Endothelial cell of umbilical vein (primary cell): Measurements from ENCODE around the gene SPRR2E.

Source experiments
- EZH2 ChIP-seq: IDR thresholded peaks from 2 replicates; pipeline ENCODE4 v1.6.1; 2012; ENCODE audit warnings: borderline replicate concordance, low read depth, mild to moderate bottlenecking, moderate library complexity, low read length, inconsistent platforms; ENCODE audit not compliant: severe bottlenecking
- JUN ChIP-seq: IDR thresholded peaks from 2 replicates; pipeline ENCODE4 v1.6.1; 2011; ENCODE audit warnings: borderline replicate concordance, low read depth; ENCODE audit not compliant: insufficient read length, insufficient read depth
- MYC ChIP-seq: IDR thresholded peaks from one replicate; pipeline ENCODE4 v1.6.1; 2011; ENCODE audit warnings: mild to moderate bottlenecking, low read depth, low read length
- POLR2A ChIP-seq: IDR thresholded peaks from 2 replicates; pipeline ENCODE4 v1.6.1; 2012; ENCODE audit warnings: low read depth, mild to moderate bottlenecking, control low read depth, low read length
- POLR2AphosphoS5 ChIP-seq: IDR thresholded peaks from 2 replicates; pipeline ENCODE4 v1.6.1; 2012; ENCODE audit warnings: low read depth, mild to moderate bottlenecking, control low read depth, low read length, moderate library complexity; ENCODE audit not compliant: insufficient read depth
- TF ChIP-seq, protein P1 (sequence below), 2 donors: IDR thresholded peaks; 1 replicate in 1 of 2; 2 replicates in 1 of 2; pipeline ENCODE4 v1.5.1; 2011; ENCODE audit warnings: low read length in 2 of 2, mild to moderate bottlenecking in 2 of 2, moderate library complexity in 2 of 2, control low read depth in 1 of 2, inconsistent platforms in 1 of 2, low read depth in 1 of 2; ENCODE audit not compliant: insufficient read depth in 1 of 2; ENCODE audit errors: extremely low read depth in 1 of 2
- TF ChIP-seq, protein P2 (sequence below): IDR thresholded peaks from 2 replicates; pipeline ENCODE4 v1.6.1; 2011; ENCODE audit not compliant: insufficient read depth, insufficient read length

DNA sequence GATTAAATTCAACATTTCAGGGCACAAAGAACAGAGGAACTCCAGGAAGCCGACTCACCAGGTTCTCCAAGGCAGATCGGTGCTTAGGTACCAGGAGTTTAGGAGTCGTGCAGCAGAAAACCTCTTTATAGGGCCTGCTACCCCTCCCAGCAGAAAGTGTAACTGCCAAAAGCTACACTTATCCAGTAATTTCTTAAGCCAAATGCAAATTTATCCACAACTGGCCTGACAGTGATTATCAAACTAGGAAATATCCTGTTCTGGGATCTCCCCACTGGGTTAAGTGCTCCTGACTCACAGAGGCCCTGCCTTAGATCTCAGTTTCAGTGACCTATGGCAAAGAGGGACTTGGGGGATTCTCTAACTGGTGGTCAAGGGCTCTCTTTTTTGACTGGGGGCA, 19.1 kb upstream of the SPRR2E start, which contains the start of gene SPRR2F:
- TF ChIP-seq POLR2A (no peak), JUN (no peak), EZH2 (no peak), MYC (no peak), POLR2AphosphoS5 (no peak)
- TF ChIP-seq, protein P1, sequence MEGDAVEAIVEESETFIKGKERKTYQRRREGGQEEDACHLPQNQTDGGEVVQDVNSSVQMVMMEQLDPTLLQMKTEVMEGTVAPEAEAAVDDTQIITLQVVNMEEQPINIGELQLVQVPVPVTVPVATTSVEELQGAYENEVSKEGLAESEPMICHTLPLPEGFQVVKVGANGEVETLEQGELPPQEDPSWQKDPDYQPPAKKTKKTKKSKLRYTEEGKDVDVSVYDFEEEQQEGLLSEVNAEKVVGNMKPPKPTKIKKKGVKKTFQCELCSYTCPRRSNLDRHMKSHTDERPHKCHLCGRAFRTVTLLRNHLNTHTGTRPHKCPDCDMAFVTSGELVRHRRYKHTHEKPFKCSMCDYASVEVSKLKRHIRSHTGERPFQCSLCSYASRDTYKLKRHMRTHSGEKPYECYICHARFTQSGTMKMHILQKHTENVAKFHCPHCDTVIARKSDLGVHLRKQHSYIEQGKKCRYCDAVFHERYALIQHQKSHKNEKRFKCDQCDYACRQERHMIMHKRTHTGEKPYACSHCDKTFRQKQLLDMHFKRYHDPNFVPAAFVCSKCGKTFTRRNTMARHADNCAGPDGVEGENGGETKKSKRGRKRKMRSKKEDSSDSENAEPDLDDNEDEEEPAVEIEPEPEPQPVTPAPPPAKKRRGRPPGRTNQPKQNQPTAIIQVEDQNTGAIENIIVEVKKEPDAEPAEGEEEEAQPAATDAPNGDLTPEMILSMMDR (IDR thresholded peaks at IDR 0.05; ENCODE audit: extremely low read depth in 1 of 2, insufficient read depth in 1 of 2, low read depth in 1 of 2, low read length in 2 of 2), result no peak
- TF ChIP-seq, protein P2, sequence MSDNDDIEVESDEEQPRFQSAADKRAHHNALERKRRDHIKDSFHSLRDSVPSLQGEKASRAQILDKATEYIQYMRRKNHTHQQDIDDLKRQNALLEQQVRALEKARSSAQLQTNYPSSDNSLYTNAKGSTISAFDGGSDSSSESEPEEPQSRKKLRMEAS, result no peak
